Adrenal gland (tissue), 5 donors: ENCODE measurements around the gene SARS1.

Experiments
- CTCF ChIP-seq, 6 experiments: fragments of 450-650 bp in 4 of 6; fragments of 200-600 bp in 2 of 6; sonication (generic) in 1 of 6; IDR thresholded peaks; 1 replicate in 5 of 6; 2 replicates in 1 of 6; pipeline versions ENCODE4 v1.5.1 to v1.8.0; 2016 to 2021; ENCODE audit warnings: antibody characterized with exemption in 6 of 6, mild to moderate bottlenecking in 2 of 6, moderate library complexity in 1 of 6
- POLR2A ChIP-seq, 2 donors: fragments of 450-650 bp; IDR thresholded peaks; one replicate each; pipeline ENCODE4 v1.6.1; 2017; ENCODE audit warnings: antibody characterized with exemption in 2 of 2, mild to moderate bottlenecking in 2 of 2, moderate library complexity in 1 of 2
- donor health status: DM: no; HTN: no; CAD: no.

GRCh38 chr1:109263597-109264378 is 50.1 kb downstream of the SARS1 start:
- peak; percentile 86 to 100 (median 100) for TF ChIP-seq CTCF (IDR thresholded peaks at IDR 0.05)
- no peak for TF ChIP-seq POLR2A (IDR thresholded peaks at IDR 0.05)
